Mesendoderm (in vitro differentiated cells): ENCODE results near the gene ALS2CL.

Source experiments
- DNase-seq: peaks from one replicate; pipeline ENCODE4 v3.0.0; 2013
- H2AK5ac ChIP-seq: 2 replicates; pipeline ENCODE4 v1.6.1; 2013; ENCODE audit warnings: low read length, inconsistent platforms
- H2BK120ac ChIP-seq: 2 replicates; pipeline ENCODE4 v1.6.1; 2013; ENCODE audit warnings: low read depth, mild to moderate bottlenecking, low read length, moderate library complexity, mixed read lengths
- H2BK15ac ChIP-seq: replicated peaks from 2 replicates; pipeline ENCODE4 v1.6.1; 2013; ENCODE audit warnings: low read depth, mild to moderate bottlenecking, moderate library complexity
- H2BK5ac ChIP-seq: 2 replicates; pipeline ENCODE4 v1.6.1; 2013; ENCODE audit warnings: low read length, inconsistent platforms
- H3K18ac ChIP-seq: 2 replicates; pipeline ENCODE4 v1.6.1; 2013; ENCODE audit warnings: mild to moderate bottlenecking, low read length, mixed read lengths
- H3K23ac ChIP-seq: one replicate; pipeline ENCODE4 v1.6.1; 2013; ENCODE audit warnings: low read length
- H3K27ac ChIP-seq: 2 replicates; pipeline ENCODE4 v1.5.1; 2013; ENCODE audit warnings: low read depth, mild to moderate bottlenecking, inconsistent platforms, low read length, moderate library complexity
- H3K27me3 ChIP-seq: 2 replicates; pipeline ENCODE4 v1.6.1; 2013; ENCODE audit warnings: low read length, control low read depth, mild to moderate bottlenecking, inconsistent platforms; ENCODE audit not compliant: insufficient read depth, poor library complexity
- H3K36me3 ChIP-seq: 2 replicates; pipeline ENCODE4 v1.6.1; 2013; ENCODE audit warnings: low read length, inconsistent platforms; ENCODE audit not compliant: control insufficient read depth, insufficient read depth
- H3K4ac ChIP-seq: one replicate; pipeline ENCODE4 v1.6.1; 2013; ENCODE audit warnings: low read depth, mild to moderate bottlenecking, low read length, moderate library complexity
- H3K4me1 ChIP-seq: 2 replicates; pipeline ENCODE4 v1.6.1; 2013; ENCODE audit warnings: low read depth, low read length, inconsistent platforms; ENCODE audit not compliant: control insufficient read depth
- H3K4me2 ChIP-seq: 2 replicates; pipeline ENCODE4 v1.6.1; 2013; ENCODE audit warnings: low read length
- H3K4me3 ChIP-seq: 2 replicates; pipeline ENCODE4 v1.5.1; 2013; ENCODE audit warnings: mild to moderate bottlenecking, low read length
- H3K56ac ChIP-seq: one replicate; pipeline ENCODE4 v1.6.1; 2013; ENCODE audit warnings: low read length
- H3K79me1 ChIP-seq: 2 replicates; pipeline ENCODE4 v1.6.1; 2013; ENCODE audit warnings: low read length, inconsistent platforms
- H3K79me2 ChIP-seq: 2 replicates; pipeline ENCODE4 v1.6.1; 2013; ENCODE audit warnings: mild to moderate bottlenecking, low read length; ENCODE audit not compliant: control insufficient read depth, insufficient read depth
- H3K9ac ChIP-seq: 2 replicates; pipeline ENCODE4 v1.6.1; 2013; ENCODE audit warnings: low read length, inconsistent platforms
- H4K5ac ChIP-seq: one replicate; pipeline ENCODE4 v1.6.1; 2013; ENCODE audit warnings: low read length
- H4K8ac ChIP-seq: one replicate; pipeline ENCODE4 v1.6.1; 2013; ENCODE audit warnings: low read depth, mild to moderate bottlenecking, control low read depth, low read length, moderate library complexity
- WGBS: extraction: QIAGEN DNeasy Blood & Tissue Kit; methylation state at CpG from one replicate; pipeline ENCODE4 v1.1.7; 2013; ENCODE audit warnings: low lambda C conversion rate, missing lambda C conversion rate; ENCODE audit not compliant: insufficient coverage; ENCODE audit errors: extremely low coverage; 5-methylcytosine and 5-hydroxymethylcytosine counted together

The ALS2CL gene

DNA sequence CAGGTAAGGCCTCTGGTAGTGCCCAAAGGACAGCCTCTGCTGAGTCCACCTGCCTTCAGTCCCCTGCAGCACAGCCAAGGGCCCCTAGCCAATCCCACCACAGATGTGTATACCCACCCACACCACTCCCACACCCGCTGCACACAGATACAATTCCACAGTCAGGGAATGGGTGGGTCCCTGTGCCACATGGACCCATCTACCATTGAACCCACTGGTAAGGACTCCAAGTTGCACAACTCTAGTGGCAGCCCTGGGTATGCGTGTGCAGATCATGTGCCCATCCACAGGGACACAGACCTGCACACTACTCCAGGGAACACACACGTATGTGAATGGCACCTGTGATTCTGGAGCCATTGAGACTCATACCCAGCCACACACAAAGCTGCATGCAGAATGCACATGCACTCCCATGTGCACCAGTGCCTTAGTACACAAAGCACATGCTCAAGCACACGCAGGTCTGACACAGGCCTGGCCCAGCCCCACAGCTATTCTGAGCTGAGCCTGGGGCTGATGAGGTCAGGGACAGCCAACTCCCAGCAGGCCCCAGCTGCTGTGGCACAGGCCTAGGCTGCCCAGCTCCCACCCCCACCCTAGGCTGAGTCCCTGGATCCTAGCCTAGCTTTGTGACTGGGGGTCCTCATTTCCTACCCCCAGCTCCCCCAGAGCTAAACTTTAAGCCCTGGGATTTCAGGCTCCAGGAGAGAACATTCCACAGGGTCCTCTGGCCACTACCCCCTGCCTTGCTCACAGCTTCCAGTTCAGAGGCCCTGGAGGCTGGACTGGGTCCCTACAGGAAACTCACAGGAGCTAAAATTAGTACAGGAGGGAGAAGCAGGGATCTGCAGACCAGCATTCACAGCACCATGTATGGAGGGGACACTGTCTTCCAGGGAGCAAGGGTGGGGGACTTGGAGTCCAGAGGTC, 2.7 kb upstream of the ALS2CL start:
- no peak overlapping the region for H3K27ac ChIP-seq

DNA sequence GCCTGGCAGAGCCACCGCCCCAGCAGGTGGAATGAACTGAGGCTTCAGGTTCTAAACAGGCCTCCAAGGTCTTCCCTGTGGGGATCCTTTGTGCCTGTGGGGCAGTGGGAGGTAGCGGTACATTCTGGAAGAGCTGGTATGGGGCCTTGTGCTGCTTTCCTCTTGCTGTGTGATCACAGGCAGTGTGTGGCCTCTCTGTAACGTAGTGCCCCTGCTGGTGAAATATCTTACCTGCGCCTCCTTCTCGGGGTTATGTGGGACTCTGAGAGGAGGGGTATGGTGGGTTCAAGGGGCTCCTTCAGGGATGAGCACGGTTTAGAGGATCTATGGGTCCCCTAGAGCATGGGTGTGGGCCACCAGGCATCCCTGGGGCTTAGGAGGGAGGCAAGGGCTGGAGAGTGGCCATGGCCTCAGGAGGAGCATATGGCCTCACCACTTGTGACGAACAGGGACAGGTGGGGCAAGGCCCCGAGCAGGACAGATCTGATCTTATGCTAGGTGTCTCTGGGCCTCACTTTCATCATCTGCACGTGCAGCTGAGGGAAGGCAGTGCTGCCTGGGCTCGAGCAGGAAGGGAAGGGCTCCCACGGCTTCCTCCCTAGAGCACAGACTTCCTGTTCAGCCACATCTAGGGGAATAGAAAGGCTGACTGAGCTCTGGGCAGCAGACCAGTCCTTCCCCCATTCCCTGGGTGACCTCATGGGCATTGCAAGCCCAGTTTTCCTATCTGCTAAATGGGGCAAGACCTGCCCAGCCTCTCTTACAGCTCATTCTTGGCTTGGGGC, 1.9 kb upstream of the ALS2CL start:
- Histone ChIP-seq H3K79me1 (no peaks in the 10 kb centered on the region), H3K23ac (no peak overlapping the region), H3K18ac (no peak overlapping the region), H3K27ac (no peak overlapping the region), H2BK120ac (no peak overlapping the region), H2BK5ac (no peak overlapping the region), H3K9ac (no peak overlapping the region), H4K5ac (no peak overlapping the region), H3K27me3 (no peaks in the 10 kb centered on the region), H2AK5ac (no peak overlapping the region), H3K4me2 (no peak overlapping the region), H4K8ac (no peak overlapping the region), H3K4ac (no peak overlapping the region), H3K36me3 (no peaks in the 10 kb centered on the region), H2BK15ac (no peak overlapping the region), H3K56ac (no peak overlapping the region), H3K4me1 (peaks cover 3% of the 10 kb centered on the region), H3K79me2 (no peaks in the 10 kb centered on the region), H3K4me3 (no peak overlapping the region)
- DNase-seq: peak; percentile 85
- WGBS: no CpG with 5 or more reads among the region's 11 CpGs

More for the DNA sequence above, 2.7 kb upstream of the ALS2CL start:
- Histone ChIP-seq H3K36me3 (no peaks in the 10 kb centered on the region), H3K27me3 (no peaks in the 10 kb centered on the region), H3K4me2 (no peak overlapping the region), H3K4me1 (peaks cover 3% of the 10 kb centered on the region), H2BK120ac (no peak overlapping the region), H3K56ac (no peak overlapping the region), H2BK5ac (no peak overlapping the region), H3K23ac (no peak overlapping the region), H3K4ac (no peak overlapping the region), H3K18ac (no peak overlapping the region), H2BK15ac (no peak overlapping the region), H4K8ac (no peak overlapping the region), H3K79me1 (no peaks in the 10 kb centered on the region), H3K9ac (no peak overlapping the region), H3K79me2 (no peaks in the 10 kb centered on the region), H2AK5ac (no peak overlapping the region), H3K4me3 (no peak overlapping the region), H4K5ac (no peak overlapping the region)
- no peak for DNase-seq
- no CpG with 5 or more reads among the region's 4 CpGs for WGBS

DNA sequence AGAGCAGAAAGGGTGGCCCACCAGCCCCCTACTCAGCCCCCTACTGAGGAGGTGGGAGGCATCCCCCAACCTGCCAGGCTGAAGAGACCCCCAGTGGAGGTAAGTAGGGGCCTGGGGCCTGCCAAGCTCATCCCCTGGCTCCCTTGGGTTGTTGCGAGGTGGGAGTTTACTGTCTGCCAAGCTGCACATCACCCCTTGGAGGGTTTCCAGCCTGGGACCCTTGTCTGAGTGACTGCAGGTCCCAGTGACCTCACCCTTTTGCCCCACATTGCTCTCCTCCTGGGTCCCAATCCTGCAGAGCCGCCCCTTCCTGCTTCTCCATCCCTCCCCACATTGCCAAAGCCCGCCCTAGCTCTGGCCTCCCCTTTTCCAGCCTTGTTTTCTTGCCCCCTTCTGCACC, 1.0 kb upstream of the ALS2CL start:
- Histone ChIP-seq H2BK120ac (no peak overlapping the region), H2BK15ac (no peak overlapping the region), H3K27me3 (no peaks in the 10 kb centered on the region), H3K79me2 (no peaks in the 10 kb centered on the region), H3K4me1 (peaks cover 3% of the 10 kb centered on the region), H3K27ac (no peak overlapping the region), H3K4me3 (no peak overlapping the region), H3K79me1 (no peaks in the 10 kb centered on the region), H4K5ac (no peak overlapping the region), H3K4me2 (no peak overlapping the region), H3K4ac (no peak overlapping the region), H3K18ac (no peak overlapping the region), H3K23ac (no peak overlapping the region), H2AK5ac (no peak overlapping the region), H3K9ac (no peak overlapping the region), H2BK5ac (no peak overlapping the region), H3K36me3 (no peaks in the 10 kb centered on the region), H3K56ac (no peak overlapping the region), H4K8ac (no peak overlapping the region)
- DNase-seq: no peak
- no CpG with 5 or more reads among the region's 3 CpGs for WGBS

DNA sequence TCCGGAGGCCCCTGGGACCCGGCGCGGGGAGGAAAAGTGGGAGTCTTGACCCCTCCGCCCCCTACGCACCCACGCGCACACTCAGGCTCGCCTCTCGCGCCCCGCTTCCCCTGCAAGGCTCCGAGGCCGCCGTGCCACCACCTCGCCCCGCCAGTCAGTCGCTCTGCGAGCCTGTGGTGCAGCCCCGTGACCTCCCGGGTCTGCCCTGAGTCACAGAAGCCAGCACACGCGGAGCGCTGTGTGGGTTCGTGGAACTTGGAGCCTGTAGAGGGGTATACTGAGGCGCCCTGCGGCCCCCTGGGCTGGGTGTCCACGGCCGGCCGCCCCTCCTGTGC, 380 bp upstream of the ALS2CL start:
- WGBS: no CpG with 5 or more reads among the region's 30 CpGs
- no peak overlapping the region for H2AK5ac ChIP-seq
- no peaks in the 10 kb centered on the region for H3K27me3 ChIP-seq
- peak overlapping the region; percentile 70 for H3K4ac ChIP-seq
- H2BK120ac ChIP-seq: no peak overlapping the region
- H4K8ac ChIP-seq: no peak overlapping the region
- no peak overlapping the region for H3K4me3 ChIP-seq
- DNase-seq: no peak
- no peak overlapping the region for H2BK15ac ChIP-seq
- H3K9ac ChIP-seq: peak overlapping the region; percentile 61
- H3K79me1 ChIP-seq: no peaks in the 10 kb centered on the region
- H2BK5ac ChIP-seq: no peak overlapping the region
- peaks cover 3% of the 10 kb centered on the region for H3K4me1 ChIP-seq
- H4K5ac ChIP-seq: no peak overlapping the region
- peak overlapping the region; percentile 85 for H3K56ac ChIP-seq
- H3K27ac ChIP-seq: no peak overlapping the region
- peak overlapping the region; percentile 41 for H3K4me2 ChIP-seq
- peak overlapping the region; percentile 52 for H3K18ac ChIP-seq
- no peaks in the 10 kb centered on the region for H3K36me3 ChIP-seq
- no peak overlapping the region for H3K23ac ChIP-seq
- H3K79me2 ChIP-seq: no peaks in the 10 kb centered on the region

DNA sequence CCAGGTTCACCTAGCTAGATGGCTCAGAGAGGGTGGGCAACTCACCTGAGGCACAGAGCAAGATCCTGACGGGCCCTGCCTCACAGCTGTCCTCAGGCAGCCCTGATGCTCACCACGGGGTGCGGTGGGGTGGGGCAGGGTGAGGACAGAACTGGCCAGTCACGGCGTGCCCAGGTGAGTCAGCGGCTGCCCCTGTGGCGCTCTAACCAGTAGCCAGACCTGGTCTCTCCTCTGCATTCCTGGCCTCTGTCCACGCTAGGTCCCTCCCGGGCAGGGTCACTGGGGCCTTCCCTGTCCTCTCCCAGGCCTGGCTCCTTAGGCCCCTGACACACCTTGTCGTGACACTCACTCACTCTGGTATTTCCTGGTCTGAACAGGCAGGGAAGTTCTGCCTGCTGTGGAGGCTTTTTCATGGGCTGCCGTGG, 901 bp downstream of the ALS2CL start:
- H3K4me2 ChIP-seq: peak overlapping the region; percentile 62
- no peak overlapping the region for H4K8ac ChIP-seq
- H3K4me3 ChIP-seq: peak overlapping the region; percentile 35
- no peaks in the 10 kb centered on the region for H3K79me2 ChIP-seq
- no peaks in the 10 kb centered on the region for H3K79me1 ChIP-seq
- no peak overlapping the region for H2BK15ac ChIP-seq
- DNase-seq: peak; percentile 71
- peak overlapping the region; percentile 62 for H3K9ac ChIP-seq
- H3K23ac ChIP-seq: no peak overlapping the region
- WGBS: no CpG with 5 or more reads among the region's 11 CpGs
- no peak overlapping the region for H2BK120ac ChIP-seq
- H3K4me1 ChIP-seq: peaks cover 3% of the 10 kb centered on the region
- H3K27ac ChIP-seq: no peak overlapping the region
- H3K4ac ChIP-seq: no peak overlapping the region
- no peak overlapping the region for H4K5ac ChIP-seq
- peak overlapping the region; percentile 92 for H3K56ac ChIP-seq
- no peaks in the 10 kb centered on the region for H3K27me3 ChIP-seq
- H2AK5ac ChIP-seq: no peak overlapping the region
- H3K18ac ChIP-seq: no peak overlapping the region
- no peak overlapping the region for H2BK5ac ChIP-seq
- H3K36me3 ChIP-seq: no peaks in the 10 kb centered on the region
